Esophagus muscularis mucosa (tissue), 4 donors: ENCODE results near the gene CHN1. TPM values are rescaled to one million over a fixed set of nuclear protein-coding genes. Genes with fewer than 3 reads are reported as not detected.

ENCODE experiments used
- DNase-seq: peaks from one replicate; pipeline ENCODE4 v3.0.0-alpha.2; 2017; ENCODE audit errors: extremely low spot score
- H3K27ac ChIP-seq, 4 donors: fragments of 200-600 bp; sonication (generic); replicated peaks in 1 of 4; 1 replicate in 3 of 4; 2 replicates in 1 of 4; pipeline ENCODE4 v1.5.1; 2016 to 2019; ENCODE audit warnings: mild to moderate bottlenecking in 1 of 4
- H3K27me3 ChIP-seq, 4 donors: fragments of 200-600 bp; sonication (generic); one replicate each; pipeline versions ENCODE4 v1.5.1 to v1.6.0; 2016 to 2019
- H3K36me3 ChIP-seq, 4 donors: fragments of 200-600 bp; sonication (generic); one replicate each; pipeline ENCODE4 v1.5.1; 2016 to 2019
- H3K4me1 ChIP-seq, 4 donors: fragments of 200-600 bp; sonication (generic); one replicate each; pipeline ENCODE4 v1.5.1; 2016 to 2019
- H3K4me3 ChIP-seq, 4 donors: fragments of 200-600 bp; sonication (generic); 1 replicate in 2 of 4; 2 replicates in 2 of 4; pipeline ENCODE4 v1.5.1; 2016 to 2019; ENCODE audit warnings: mild to moderate bottlenecking in 4 of 4, moderate library complexity in 1 of 4
- H3K9me3 ChIP-seq, 4 donors: fragments of 200-600 bp; sonication (generic); 1 replicate in 3 of 4; 2 replicates in 1 of 4; pipeline ENCODE4 v1.5.1; 2016 to 2019
- CTCF ChIP-seq, 3 experiments: fragments of 200-600 bp in 2 of 3; fragments of 450-650 bp in 1 of 3; sonication (generic) in 2 of 3; IDR thresholded peaks; one replicate each; pipeline ENCODE4 v1.5.1; 2017 to 2019; ENCODE audit warnings: antibody characterized with exemption in 3 of 3, mild to moderate bottlenecking in 2 of 3, moderate library complexity in 1 of 3
- EP300 ChIP-seq: sonication (generic); formaldehyde crosslinking; IDR thresholded peaks from one replicate; pipeline ENCODE4 v1.6.1; 2017; ENCODE audit warnings: antibody characterized with exemption
- POLR2A ChIP-seq: fragments of 450-650 bp; IDR thresholded peaks from one replicate; pipeline ENCODE4 v1.6.1; 2017; ENCODE audit warnings: antibody characterized with exemption, moderate library complexity, mild to moderate bottlenecking, low read depth
- POLR2AphosphoS5 ChIP-seq, 2 donors: sonication (generic); formaldehyde crosslinking; IDR thresholded peaks; one replicate each; pipeline ENCODE4 v1.6.1; 2017; ENCODE audit warnings: antibody characterized with exemption in 2 of 2
- WGBS: methylation state at CpG from one replicate; pipeline ENCODE4 v1.1.5; 2018; 5-methylcytosine and 5-hydroxymethylcytosine counted together
- intact Hi-C: fragments of 100-400 bp; cut with DNase I; formaldehyde crosslinking; loops from one replicate; pipeline ENCODE4 v1.15.1; 2023
- total RNA-seq, 4 donors: library from RNA; depleted of rRNA; stranded (reverse); fragments of >200 nt; gene quantifications; one replicate each; pipeline versions ENCODE4 v1.1.0 to v1.2.1, GENCODE V29; 2016

The CHN1 gene
- total RNA-seq, 4 donors from 2014 or later: 23.2 to 32.3 (median 29.8) TPM

- H3K4me1 ChIP-seq: no peaks in the 10 kb centered on the region
- no peaks in the 10 kb centered on the region for H3K27me3 ChIP-seq
- no peak for DNase-seq
- H3K4me3 ChIP-seq: no peak overlapping the region
- intact Hi-C loops: no loop called here
- no peak for TF ChIP-seq EP300
- TF ChIP-seq POLR2AphosphoS5 (IDR thresholded peaks at IDR 0.05): no peak
- no peak overlapping the region for H3K27ac ChIP-seq
- no peaks in the 10 kb centered on the region for H3K9me3 ChIP-seq
- H3K36me3 ChIP-seq: no peaks in the 10 kb centered on the region
These were observed 81.0 kb downstream of the CHN1 start for GRCh38 chr2:174924061-174924693.

GRCh38 chr2:174919947-174920595 is 85.1 kb downstream of the CHN1 start:
- Histone ChIP-seq H3K27me3 (no peaks in the 10 kb centered on the region), H3K4me1 (no peaks in the 10 kb centered on the region), H3K4me3 (no peak overlapping the region), H3K27ac (no peak overlapping the region), H3K36me3 (peaks cover 0 to 6% (median 0%) of the 10 kb centered on the region in 4 donors), H3K9me3 (no peaks in the 10 kb centered on the region)
- TF ChIP-seq CTCF (IDR thresholded peaks at IDR 0.05): no peak
- no peak for TF ChIP-seq EP300
- no peak for TF ChIP-seq POLR2A
- no peak for TF ChIP-seq POLR2AphosphoS5 (IDR thresholded peaks at IDR 0.05)
- intact Hi-C loops: no loop called here
- 66% methylated on average over 6 of the region's 6 CpGs for WGBS
- DNase-seq: no peak

DNA sequence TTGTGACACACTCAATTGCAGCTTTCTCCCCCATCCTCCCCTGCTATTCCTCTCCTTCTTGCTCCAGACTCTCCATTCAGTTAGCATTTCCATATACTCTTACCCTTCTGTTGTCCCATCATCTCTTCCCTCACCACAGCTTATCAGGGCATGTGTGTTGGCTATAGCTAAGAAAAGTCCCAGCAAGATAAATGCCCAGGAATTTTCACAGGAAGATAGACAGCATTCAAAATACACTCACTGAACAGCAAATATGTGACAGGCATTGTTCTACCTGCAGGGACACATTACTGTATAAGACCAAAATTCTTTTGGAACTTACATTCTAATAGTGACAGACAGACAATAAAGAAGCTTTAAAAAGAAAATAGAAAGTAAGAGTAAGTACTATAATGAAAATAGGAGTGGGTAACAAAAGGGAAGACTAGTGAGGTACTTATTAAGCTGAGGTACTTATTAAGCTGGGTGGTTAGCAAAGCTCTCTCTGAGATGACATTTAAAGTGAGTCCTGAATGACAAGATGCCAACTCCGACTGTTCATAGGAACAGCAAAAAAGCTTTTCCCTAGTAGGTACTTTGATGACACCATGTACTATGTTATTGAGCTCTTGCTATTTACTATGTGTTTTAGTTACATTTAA is 86.2 kb downstream of the CHN1 start:
- TF ChIP-seq CTCF (IDR thresholded peaks at IDR 0.05) (no peak), POLR2A (no peak), EP300 (no peak), POLR2AphosphoS5 (IDR thresholded peaks at IDR 0.05) (no peak)
- Histone ChIP-seq H3K27me3 (no peaks in the 10 kb centered on the region), H3K4me1 (no peaks in the 10 kb centered on the region), H3K27ac (no peak overlapping the region), H3K36me3 (peaks cover 5 to 11% (median 7%) of the 10 kb centered on the region in 4 donors), H3K9me3 (no peaks in the 10 kb centered on the region), H3K4me3 (no peak overlapping the region)
- no peak for DNase-seq
- intact Hi-C loops: no loop called here
- 95% methylated on average over 1 of the region's 1 CpG for WGBS

DNA sequence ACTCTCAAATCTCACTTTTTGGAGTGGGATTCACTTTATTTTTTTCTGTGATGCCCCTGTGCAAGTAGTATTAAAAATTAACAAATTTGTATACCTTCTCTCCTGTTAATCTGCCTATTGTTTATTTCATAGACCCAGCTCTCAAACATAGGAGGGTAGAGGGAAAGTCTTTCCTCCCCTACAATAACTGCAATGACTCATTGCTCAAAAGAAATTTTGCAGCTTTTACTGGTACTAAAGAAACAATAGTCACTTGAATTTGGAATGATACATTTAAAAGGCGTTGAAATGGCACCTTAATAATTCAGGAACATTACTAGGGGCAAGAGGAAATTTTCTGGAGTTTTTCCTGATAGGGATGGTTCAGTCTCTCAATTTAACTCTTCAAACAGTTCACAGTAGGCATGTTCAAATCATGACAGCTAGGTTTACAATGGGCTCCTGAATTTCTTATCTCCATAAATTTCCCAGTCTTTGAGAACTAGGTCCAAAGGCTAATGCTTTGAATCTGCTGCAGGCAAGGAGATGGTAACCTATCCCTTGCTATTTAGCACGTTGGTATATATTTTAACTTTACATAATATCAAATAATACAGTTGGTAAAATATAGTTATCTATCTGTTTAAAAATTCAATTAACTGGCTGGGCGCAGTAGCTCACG is 88.8 kb downstream of the CHN1 start:
- 95% methylated on average over 4 of the region's 4 CpGs for WGBS
- Histone ChIP-seq H3K36me3 (peaks cover 6 to 30% (median 15%) of the 10 kb centered on the region in 4 donors), H3K27me3 (no peaks in the 10 kb centered on the region), H3K4me3 (no peak overlapping the region), H3K27ac (no peak overlapping the region), H3K4me1 (no peaks in the 10 kb centered on the region), H3K9me3 (no peaks in the 10 kb centered on the region)
- intact Hi-C loops: no loop called here
- DNase-seq: no peak
- TF ChIP-seq POLR2A (no peak), POLR2AphosphoS5 (IDR thresholded peaks at IDR 0.05) (no peak), CTCF (IDR thresholded peaks at IDR 0.05) (no peak), EP300 (no peak)
